Ishikawa (cell line): Measurements from ENCODE around the gene BGLAP.

Source experiments
- CEBPB ChIP-seq: IDR thresholded peaks from 2 replicates; pipeline ENCODE4 v1.6.1; 2012
- CREB1 ChIP-seq: IDR thresholded peaks from 2 replicates; pipeline ENCODE4 v1.6.1; 2012; ENCODE audit warnings: low read depth
- EGR1 ChIP-seq: IDR thresholded peaks from 2 replicates; pipeline ENCODE4 v1.6.1; 2012
- EP300 ChIP-seq: IDR thresholded peaks from 2 replicates; pipeline ENCODE4 v1.6.1; 2012; ENCODE audit warnings: borderline replicate concordance
- MAX ChIP-seq: IDR thresholded peaks from 2 replicates; pipeline ENCODE4 v1.6.1; 2012
- TAF1 ChIP-seq: IDR thresholded peaks from 2 replicates; pipeline ENCODE4 v1.6.1; 2012; ENCODE audit warnings: low read depth, mild to moderate bottlenecking
- USF1 ChIP-seq: IDR thresholded peaks from 2 replicates; pipeline ENCODE4 v1.6.1; 2012

GRCh38 chr1:156247460-156248322 lies 5.7 kb downstream of the BGLAP start, which contains the start of gene PAQR6:
- TF ChIP-seq USF1 = no peak
- no peak for TF ChIP-seq MAX
- TF ChIP-seq EGR1 = no peak
- TF ChIP-seq CREB1 = no peak
- no peak for TF ChIP-seq EP300
- TF ChIP-seq CEBPB = no peak
- no peak for TF ChIP-seq TAF1
